ENCODE data around the gene TRIM13. TPM values are rescaled to one million over a fixed set of nuclear protein-coding genes. Genes with fewer than 3 reads are reported as not detected.

The TRIM13 gene
- total and polyA plus RNA-seq, 2 donors (not counting 1 experiment from before 2014, with no cell fraction given) = 28.9 to 45.9 TPM

DNA sequence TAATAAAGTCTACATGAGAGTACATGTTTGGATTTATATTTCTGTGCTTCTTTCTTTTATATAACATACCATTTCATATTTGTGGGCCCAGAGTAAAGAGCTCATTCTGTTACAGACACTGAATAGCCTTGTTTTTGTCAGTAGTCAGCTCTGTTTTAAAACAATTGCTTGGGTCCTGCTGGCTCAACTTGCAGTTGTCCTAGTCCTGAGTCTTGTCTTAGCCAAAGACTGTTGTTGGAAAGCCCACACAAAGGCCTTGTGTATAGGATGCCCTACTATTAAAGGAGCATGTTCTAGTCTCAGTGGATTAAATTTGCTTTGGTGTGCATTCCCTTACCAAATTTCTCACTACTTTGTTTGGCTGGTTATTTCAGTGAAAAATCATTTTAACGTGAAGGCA lies 14.6 kb downstream of the TRIM13 start:
- H4K20me1 ChIP-seq (ENCODE audit: control insufficient read depth, insufficient read depth, low read length, poor library complexity, severe bottlenecking) = peaks cover 16% of the 10 kb centered on the region
- no peak overlapping the region for H3K4me2 ChIP-seq (replicated peaks; ENCODE audit: low read depth, low read length, poor library complexity, severe bottlenecking)
- peaks cover 35% of the 10 kb centered on the region for H3K79me2 ChIP-seq (ENCODE audit: control insufficient read depth, insufficient read depth, low read length)
- no peak overlapping the region for H3K27ac ChIP-seq (ENCODE audit: low read length in 2 of 2)
- peaks cover 16 to 40% of the 10 kb centered on the region in 2 experiments for H3K36me3 ChIP-seq (replicated peaks in 1 of 2; ENCODE audit: control extremely low read depth in 1 of 2, control insufficient read depth in 1 of 2, extremely low read depth in 1 of 2, insufficient read depth in 2 of 2, low read length in 1 of 2)
- ATAC-seq (ENCODE audit: low read depth) (no peak), DNase-seq (no peak)
- TF ChIP-seq, protein P1, sequence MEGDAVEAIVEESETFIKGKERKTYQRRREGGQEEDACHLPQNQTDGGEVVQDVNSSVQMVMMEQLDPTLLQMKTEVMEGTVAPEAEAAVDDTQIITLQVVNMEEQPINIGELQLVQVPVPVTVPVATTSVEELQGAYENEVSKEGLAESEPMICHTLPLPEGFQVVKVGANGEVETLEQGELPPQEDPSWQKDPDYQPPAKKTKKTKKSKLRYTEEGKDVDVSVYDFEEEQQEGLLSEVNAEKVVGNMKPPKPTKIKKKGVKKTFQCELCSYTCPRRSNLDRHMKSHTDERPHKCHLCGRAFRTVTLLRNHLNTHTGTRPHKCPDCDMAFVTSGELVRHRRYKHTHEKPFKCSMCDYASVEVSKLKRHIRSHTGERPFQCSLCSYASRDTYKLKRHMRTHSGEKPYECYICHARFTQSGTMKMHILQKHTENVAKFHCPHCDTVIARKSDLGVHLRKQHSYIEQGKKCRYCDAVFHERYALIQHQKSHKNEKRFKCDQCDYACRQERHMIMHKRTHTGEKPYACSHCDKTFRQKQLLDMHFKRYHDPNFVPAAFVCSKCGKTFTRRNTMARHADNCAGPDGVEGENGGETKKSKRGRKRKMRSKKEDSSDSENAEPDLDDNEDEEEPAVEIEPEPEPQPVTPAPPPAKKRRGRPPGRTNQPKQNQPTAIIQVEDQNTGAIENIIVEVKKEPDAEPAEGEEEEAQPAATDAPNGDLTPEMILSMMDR (IDR thresholded peaks at IDR 0.05) = no peak
- no peak for TF ChIP-seq EZH2 (IDR thresholded peaks at IDR 0.05; ENCODE audit: borderline replicate concordance, insufficient read depth, low read depth, low read length, poor library complexity, severe bottlenecking)
- no peak overlapping the region for H3K27ac Mint-ChIP-seq
- H3K4me3 ChIP-seq (ENCODE audit: control extremely low read depth in 1 of 5, extremely low read depth in 1 of 5, insufficient read depth in 1 of 5, low read depth in 2 of 5, low read length in 4 of 5) = no peak overlapping the region
- H3K4me1 ChIP-seq (ENCODE audit: control insufficient read depth in 2 of 2, insufficient read depth in 2 of 2, low read length in 2 of 2) = no peaks in the 10 kb centered on the region
- CTCF ChIA-PET = interaction anchor here (2.3 kb wide), 1 partner anchor 14 kb away, joined by 11 read pairs; the partner anchor contains the start of gene TRIM13
- WGBS (ENCODE audit: insufficient coverage) = no CpG with 5 or more reads among the region's 1 CpG
- H3K4me3 Mint-ChIP-seq = no peak overlapping the region
- POLR2A ChIA-PET = no interaction called here
- peaks cover 41% of the 10 kb centered on the region for H3K4me1 Mint-ChIP-seq
- no peaks in the 10 kb centered on the region for H3K9me3 Mint-ChIP-seq (ENCODE audit: insufficient read depth)
- intact Hi-C loops (cut with micrococcal nuclease) = no loop called here
- H2AFZ ChIP-seq (ENCODE audit: insufficient read depth, low read depth, low read length, poor library complexity, severe bottlenecking) = no peak overlapping the region
- no peaks in the 10 kb centered on the region for H3K27me3 ChIP-seq (replicated peaks in 1 of 4; ENCODE audit: control extremely low read depth in 1 of 4, control insufficient read depth in 3 of 4, insufficient read depth in 4 of 4, low read length in 3 of 4)
- H3K27me3 Mint-ChIP-seq = no peaks in the 10 kb centered on the region
- peaks cover 0 to 6% (median 0%) of the 10 kb centered on the region in 3 donors for H3K9me3 ChIP-seq (ENCODE audit: control extremely low read depth in 1 of 3, control insufficient read depth in 2 of 3, insufficient read depth in 1 of 3, low read length in 2 of 3)
- H3K9ac ChIP-seq (ENCODE audit: low read length) = no peak overlapping the region

DNA sequence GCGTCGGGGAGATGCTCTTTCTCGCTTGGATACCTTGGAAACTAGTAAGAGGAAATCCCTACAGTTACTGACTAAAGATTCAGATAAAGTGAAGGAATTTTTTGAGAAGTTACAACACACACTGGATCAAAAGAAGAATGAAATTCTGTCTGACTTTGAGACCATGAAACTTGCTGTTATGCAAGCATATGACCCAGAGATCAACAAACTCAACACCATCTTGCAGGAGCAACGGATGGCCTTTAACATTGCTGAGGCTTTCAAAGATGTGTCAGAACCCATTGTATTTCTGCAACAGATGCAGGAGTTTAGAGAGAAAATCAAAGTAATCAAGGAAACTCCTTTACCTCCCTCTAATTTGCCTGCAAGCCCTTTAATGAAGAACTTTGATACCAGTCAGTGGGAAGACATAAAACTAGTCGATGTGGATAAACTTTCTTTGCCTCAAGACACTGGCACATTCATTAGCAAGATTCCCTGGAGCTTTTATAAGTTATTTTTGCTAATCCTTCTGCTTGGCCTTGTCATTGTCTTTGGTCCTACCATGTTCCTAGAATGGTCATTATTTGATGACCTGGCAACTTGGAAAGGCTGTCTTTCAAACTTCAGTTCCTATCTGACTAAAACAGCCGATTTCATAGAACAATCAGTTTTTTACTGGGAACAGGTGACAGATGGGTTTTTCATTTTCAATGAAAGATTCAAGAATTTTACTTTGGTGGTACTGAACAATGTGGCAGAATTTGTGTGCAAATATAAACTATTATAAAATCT lies 15.7 kb downstream of the TRIM13 start:
- DNase-seq (no peak), ATAC-seq (ENCODE audit: low read depth) (no peak)
- H3K27ac Mint-ChIP-seq = no peak overlapping the region
- intact Hi-C loops (cut with micrococcal nuclease) = no loop called here
- H3K4me3 Mint-ChIP-seq = no peak overlapping the region
- ChIA-PET POLR2A (no interaction called here), CTCF (interaction anchor here (2.3 kb wide), 1 partner anchor 15 kb away, joined by 11 read pairs; the partner anchor contains the start of gene TRIM13)
- H3K4me1 ChIP-seq (ENCODE audit: control insufficient read depth in 2 of 2, insufficient read depth in 2 of 2, low read length in 2 of 2) = no peaks in the 10 kb centered on the region
- peaks cover 26% of the 10 kb centered on the region for H3K79me2 ChIP-seq (ENCODE audit: control insufficient read depth, insufficient read depth, low read length)
- no peaks in the 10 kb centered on the region for H3K9me3 Mint-ChIP-seq (ENCODE audit: insufficient read depth)
- H3K4me2 ChIP-seq (replicated peaks; ENCODE audit: low read depth, low read length, poor library complexity, severe bottlenecking) = no peak overlapping the region
- peaks cover 11% of the 10 kb centered on the region for H4K20me1 ChIP-seq (ENCODE audit: control insufficient read depth, insufficient read depth, low read length, poor library complexity, severe bottlenecking)
- H3K9ac ChIP-seq (ENCODE audit: low read length) = no peak overlapping the region
- H2AFZ ChIP-seq (ENCODE audit: insufficient read depth, low read depth, low read length, poor library complexity, severe bottlenecking) = no peak overlapping the region
- no peaks in the 10 kb centered on the region for H3K27me3 ChIP-seq (replicated peaks in 1 of 4; ENCODE audit: control extremely low read depth in 1 of 4, control insufficient read depth in 3 of 4, insufficient read depth in 4 of 4, low read length in 3 of 4)
- no peak overlapping the region for H3K4me3 ChIP-seq (ENCODE audit: control extremely low read depth in 1 of 5, extremely low read depth in 1 of 5, insufficient read depth in 1 of 5, low read depth in 2 of 5, low read length in 4 of 5)
- no peak overlapping the region for H3K27ac ChIP-seq (ENCODE audit: low read length in 2 of 2)
- H3K9me3 ChIP-seq (ENCODE audit: control extremely low read depth in 1 of 3, control insufficient read depth in 2 of 3, insufficient read depth in 1 of 3, low read length in 2 of 3) = peaks cover 0 to 6% (median 0%) of the 10 kb centered on the region in 3 donors
- TF ChIP-seq EZH2 (IDR thresholded peaks at IDR 0.05; ENCODE audit: borderline replicate concordance, insufficient read depth, low read depth, low read length, poor library complexity, severe bottlenecking) = no peak
- TF ChIP-seq, protein P1 (IDR thresholded peaks at IDR 0.05) = no peak
- H3K27me3 Mint-ChIP-seq = no peaks in the 10 kb centered on the region
- 100% methylated on average over 2 of the region's 6 CpGs for WGBS (ENCODE audit: insufficient coverage)
- H3K4me1 Mint-ChIP-seq = peaks cover 42% of the 10 kb centered on the region
- peaks cover 16 to 39% of the 10 kb centered on the region in 2 experiments for H3K36me3 ChIP-seq (replicated peaks in 1 of 2; ENCODE audit: control extremely low read depth in 1 of 2, control insufficient read depth in 1 of 2, extremely low read depth in 1 of 2, insufficient read depth in 2 of 2, low read length in 1 of 2)
